ENCODE measurements around the gene CLBA1. TPM values are rescaled to one million over a fixed set of nuclear protein-coding genes. Genes with fewer than 3 reads are reported as not detected.
"Not testable (repeated sequence)": the region's sequence is repeated elsewhere in the genome, so short reads cannot be mapped to it uniquely, and the experiment has no call there.

Gene CLBA1
- 25.0 TPM for polyA plus RNA-seq (ENCODE audit: insufficient read length)
- long read RNA-seq, donor 1, transcript CLBA1-202 (5 exons, 2,370 nt), result major isoform, 8 of 18 reads
- long read RNA-seq, donor 1, partial matches to known transcripts, result 9 of 18 reads
- long read RNA-seq, donor 1, other reads (novel, unspliced or antisense), result 0 of 18 reads
- long read RNA-seq, donor 2, transcript CLBA1-202 (5 exons, 2,370 nt), result major isoform, 6 of 9 reads
- long read RNA-seq, donor 2, partial matches to known transcripts, result 0 of 9 reads
- long read RNA-seq, donor 2, other reads (novel, unspliced or antisense), result 0 of 9 reads
- long read RNA-seq, donor 3, partial matches to known transcripts, result 6 of 9 reads
- long read RNA-seq, donor 3, other reads (novel, unspliced or antisense), result 0 of 9 reads
- long read RNA-seq, donor 4, partial matches to known transcripts, result 0 of 1 reads
- long read RNA-seq, donor 4, other reads (novel, unspliced or antisense), result 0 of 1 reads
- long read RNA-seq, donor 5, transcript CLBA1-202 (5 exons, 2,370 nt), result major isoform, 11 of 43 reads
- long read RNA-seq, donor 5, partial matches to known transcripts, result 29 of 43 reads
- long read RNA-seq, donor 5, other reads (novel, unspliced or antisense), result 0 of 43 reads
- long read RNA-seq, donor 6, transcript CLBA1-202 (5 exons, 2,370 nt), result major isoform, 5 of 6 reads
- long read RNA-seq, donor 6, partial matches to known transcripts, result 0 of 6 reads
- long read RNA-seq, donor 6, other reads (novel, unspliced or antisense), result 0 of 6 reads
- long read RNA-seq, donor 7, transcript CLBA1-202 (5 exons, 2,370 nt), result major isoform, 11 of 15 reads
- long read RNA-seq, donor 7, partial matches to known transcripts, result 0 of 15 reads
- long read RNA-seq, donor 7, other reads (novel, unspliced or antisense), result 0 of 15 reads
- long read RNA-seq, donor 8, partial matches to known transcripts, result 0 of 4 reads
- long read RNA-seq, donor 8, other reads (novel, unspliced or antisense), result 0 of 4 reads

DNA sequence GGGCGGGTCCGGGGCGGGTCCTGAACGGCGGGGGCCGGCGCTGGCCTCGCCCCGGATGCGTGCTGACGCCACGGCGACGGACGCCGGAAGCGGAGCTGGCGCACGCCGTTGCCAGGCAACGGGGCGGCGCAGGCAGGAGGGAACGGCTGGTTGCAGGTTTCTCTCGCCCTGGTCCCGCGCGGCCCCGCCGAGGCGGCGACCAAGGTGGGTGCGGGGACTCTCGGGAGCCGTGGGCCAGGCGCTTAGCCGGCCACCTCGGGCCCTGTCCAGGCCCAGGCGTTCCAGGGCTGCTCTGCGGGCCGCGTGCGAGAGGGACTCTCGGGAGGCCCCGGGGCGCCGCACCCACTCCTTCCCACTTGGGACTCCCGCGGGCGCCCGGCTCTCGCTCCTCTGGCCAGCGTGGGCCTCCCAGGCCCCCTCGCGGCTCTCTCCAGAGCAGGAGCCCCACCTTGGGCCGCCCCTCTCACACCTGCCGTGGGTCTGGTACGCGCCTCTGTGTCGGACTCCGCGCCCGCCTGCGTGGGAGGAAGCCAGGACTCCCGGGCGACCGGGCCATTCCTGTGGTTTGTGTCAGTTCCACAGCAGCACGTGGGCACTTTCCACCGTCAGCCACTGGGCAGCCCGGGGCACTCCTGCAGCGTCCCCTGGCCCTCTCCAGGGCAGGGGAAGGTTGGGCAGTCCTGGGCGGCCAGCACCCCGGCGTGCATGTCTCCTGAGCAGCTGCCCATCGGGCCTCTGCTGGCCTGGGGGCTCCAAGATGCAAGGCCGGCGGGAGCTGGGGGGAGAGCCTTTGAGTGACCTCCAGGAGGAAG is at the start of gene CLBA1:
TSS of gene CLBA1 (plus strand) at position 114 of the 812 bp plus-strand sequence. CDS start at position 758, 644 bp downstream.
- DNase-seq, result peak; percentile 87

GRCh38 chr14:104935955-104936354 is 49.6 kb upstream of the CLBA1 start:
- no peak for DNase-seq

GRCh38 chr14:104936361-104937155 is 49.0 kb upstream of the CLBA1 start:
- DNase-seq, result no peak

DNA sequence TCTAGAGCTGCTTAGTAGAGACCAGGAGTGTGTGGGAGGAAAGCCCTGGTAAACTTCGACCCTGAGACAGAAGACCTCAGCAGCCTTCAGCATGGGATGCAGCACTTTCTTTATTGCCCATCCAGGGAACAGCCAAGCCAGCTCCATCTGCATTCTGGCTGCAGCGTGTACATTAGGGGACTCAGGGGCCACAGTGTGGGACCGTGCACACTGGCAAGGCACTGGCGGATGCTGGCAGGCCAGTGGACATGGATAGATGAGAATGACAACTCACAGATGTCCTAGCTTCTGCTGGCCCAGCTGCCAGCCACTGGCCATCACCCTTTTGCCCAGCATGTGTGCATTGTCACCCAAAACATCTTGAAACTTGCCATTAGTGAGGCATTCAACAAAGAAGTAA is 48.4 kb upstream of the CLBA1 start:
- no peak for DNase-seq

- DNase-seq, result no peak
These were observed 47.8 kb upstream of the CLBA1 start for GRCh38 chr14:104937694-104938365.

- no peak for DNase-seq
These were observed 47.2 kb upstream of the CLBA1 start for GRCh38 chr14:104938436-104938835.

GRCh38 chr14:104938960-104939359 is 46.6 kb upstream of the CLBA1 start:
- DNase-seq, result no peak

DNA sequence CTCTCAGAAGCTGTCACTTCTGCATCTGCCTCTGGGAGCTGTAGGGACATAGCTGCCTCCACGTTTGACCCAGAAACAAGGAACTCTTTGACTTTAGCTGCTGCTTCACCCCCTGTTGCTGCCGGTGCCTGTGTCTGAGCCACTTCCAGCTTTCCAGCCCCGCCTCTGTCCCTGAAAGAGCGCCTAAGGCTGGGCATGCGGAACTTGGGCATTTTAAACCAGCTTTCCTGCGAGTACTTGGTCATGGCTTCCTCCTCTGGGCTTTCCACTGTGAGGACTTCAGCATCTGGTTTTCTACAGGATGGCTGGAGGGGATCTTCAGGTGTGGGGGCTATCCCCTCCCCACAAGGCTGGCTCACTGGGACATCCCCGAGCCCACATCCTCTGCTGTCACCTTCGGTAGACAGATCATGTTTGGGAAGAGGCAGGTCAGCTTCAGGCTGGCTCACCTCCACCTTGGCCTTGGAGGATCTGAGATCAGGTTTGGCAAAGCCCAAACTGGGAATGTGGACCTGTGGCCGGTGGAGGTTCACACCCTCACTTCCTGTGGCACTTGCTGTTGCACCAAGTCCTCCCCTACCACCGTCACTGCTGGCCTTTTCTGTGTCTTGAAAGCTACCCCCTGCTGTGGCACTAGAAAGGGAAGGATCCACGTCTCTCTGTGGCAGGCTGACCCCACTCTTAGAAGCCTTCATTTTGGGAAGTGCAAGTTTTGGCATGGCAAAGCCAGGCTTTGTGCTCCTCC is 45.8 kb upstream of the CLBA1 start:
- DNase-seq, result no peak

DNA sequence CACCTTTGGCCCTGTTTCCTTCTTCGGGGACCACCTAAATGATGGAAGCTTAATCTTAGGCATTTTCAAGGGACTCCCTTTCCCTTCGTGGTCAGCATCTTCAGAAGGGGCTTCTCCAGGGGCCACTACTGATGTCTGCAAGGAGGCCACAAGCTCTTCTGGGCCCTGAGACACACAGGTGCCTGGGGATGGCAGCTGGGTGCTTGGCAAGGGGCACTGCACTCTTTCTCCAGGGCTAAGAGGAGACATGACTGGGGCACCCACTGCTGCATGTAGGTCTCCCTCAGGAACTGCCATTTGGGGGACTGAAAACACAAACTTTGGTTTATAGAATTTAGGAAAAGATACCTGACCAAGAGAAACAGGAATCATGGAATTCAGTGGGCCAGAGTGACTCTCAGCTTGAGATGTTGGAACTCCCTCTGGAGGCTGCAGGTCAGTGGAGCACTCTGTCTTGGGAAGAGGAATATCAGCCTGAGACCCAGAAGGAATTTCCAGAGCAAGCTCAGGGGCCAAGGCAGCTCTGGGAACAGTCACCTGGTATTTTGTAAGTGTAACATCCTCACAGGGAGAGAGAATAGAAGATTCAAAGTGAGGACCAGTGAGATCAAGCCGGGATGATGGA is 45.0 kb upstream of the CLBA1 start:
- no peak for DNase-seq

DNA sequence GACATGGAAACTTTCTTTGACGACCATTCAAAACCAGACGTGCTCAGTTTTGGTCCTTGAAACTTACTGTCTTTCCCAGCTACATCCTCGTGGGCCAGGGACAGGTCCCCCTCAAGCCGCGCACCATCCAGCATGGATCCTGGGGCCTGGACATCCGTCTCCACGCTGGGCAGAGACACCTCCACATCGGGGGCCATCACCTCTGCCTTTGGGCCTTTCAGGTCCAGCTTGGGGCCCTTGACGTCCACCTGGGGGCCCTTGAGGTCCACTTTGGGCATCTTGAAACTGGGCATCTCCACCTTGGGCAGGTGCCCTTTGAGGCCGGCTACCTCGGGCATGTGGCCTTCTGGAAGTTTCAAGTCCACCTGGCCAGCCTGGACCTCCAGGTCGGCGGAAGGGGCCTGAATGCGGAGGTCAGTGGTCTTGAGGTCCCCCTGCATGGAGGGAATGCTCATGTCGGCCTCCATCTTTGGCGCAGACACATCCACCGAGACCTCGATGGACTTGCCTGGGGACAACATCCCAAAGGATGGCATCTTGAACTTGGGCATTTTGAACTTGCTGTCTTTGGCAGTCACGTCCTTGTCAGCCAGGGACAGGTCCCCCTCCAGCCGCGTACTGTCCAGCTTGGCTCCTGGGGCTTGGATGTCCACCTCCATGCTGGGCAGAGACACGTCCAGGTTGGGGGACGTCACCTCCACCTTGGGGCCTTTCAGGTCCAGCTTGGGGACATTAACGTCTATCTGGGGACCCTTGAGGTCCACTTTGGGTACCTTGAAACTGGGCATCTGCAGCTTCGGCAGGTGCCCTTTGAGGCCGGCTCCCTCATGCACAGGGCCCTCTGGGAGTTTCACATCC is 43.9 kb upstream of the CLBA1 start:
- no peak for DNase-seq

DNA sequence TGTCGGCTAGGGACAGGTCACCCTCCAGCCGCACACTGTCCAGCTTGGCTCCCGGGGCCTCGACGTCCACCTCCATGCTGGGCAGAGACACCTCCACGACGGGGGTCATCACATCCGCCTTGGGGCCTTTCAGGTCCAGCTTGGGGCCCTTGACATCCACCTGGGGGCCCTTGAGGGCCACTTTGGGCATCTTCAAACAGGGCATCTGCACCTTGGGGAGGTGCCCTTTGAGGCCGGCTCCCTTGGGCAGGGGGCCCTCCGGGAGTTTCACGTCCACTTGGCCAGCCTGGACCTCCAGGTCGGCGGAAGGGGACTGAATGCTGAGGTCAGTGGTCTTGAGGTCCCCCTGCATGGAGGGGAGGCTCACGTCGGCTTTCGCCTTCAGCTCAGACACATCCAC is 43.0 kb upstream of the CLBA1 start:
- no peak for DNase-seq

GRCh38 chr14:104943216-104944015 is 42.2 kb upstream of the CLBA1 start:
- not testable (repeated sequence) for DNase-seq

GRCh38 chr14:104944016-104944308 is 41.6 kb upstream of the CLBA1 start:
- not testable (repeated sequence) for DNase-seq

DNA sequence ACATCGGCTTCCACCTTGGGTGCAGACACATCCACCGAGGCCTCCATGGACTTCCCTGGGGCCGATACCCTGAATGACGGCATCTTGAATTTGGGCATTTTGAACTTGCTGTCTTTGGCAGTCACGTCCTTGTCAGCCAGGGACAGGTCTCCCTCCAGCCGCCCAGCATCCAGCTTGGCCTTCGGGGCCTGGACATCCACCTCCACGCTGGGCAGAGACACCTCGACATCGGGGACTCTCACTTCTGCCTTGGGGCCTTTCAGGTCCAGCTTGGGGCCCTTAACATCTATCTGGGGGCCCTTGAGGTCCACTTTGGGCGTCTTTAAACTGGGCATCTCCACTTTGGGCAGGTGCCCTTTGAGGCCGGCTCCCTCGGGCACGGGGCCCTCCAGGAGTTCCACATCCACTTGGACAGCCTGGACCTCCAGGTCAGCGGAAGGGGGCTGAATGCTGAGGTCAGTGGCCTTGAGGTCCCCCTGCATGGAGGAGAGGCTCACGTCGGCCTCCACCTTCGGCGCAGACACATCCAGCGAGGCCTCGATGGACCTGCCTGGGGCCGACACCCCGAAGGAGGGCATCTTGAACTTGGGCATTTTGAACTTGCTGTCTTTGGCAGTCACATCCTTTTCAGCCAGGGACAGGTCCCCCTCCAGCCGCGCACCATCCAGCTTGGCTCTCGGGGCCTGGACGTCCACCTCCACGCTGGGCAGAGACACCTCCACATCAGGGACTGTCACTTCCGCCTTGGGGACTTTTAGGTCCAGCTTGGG is 41.0 kb upstream of the CLBA1 start:
- not testable (repeated sequence) for DNase-seq

DNA sequence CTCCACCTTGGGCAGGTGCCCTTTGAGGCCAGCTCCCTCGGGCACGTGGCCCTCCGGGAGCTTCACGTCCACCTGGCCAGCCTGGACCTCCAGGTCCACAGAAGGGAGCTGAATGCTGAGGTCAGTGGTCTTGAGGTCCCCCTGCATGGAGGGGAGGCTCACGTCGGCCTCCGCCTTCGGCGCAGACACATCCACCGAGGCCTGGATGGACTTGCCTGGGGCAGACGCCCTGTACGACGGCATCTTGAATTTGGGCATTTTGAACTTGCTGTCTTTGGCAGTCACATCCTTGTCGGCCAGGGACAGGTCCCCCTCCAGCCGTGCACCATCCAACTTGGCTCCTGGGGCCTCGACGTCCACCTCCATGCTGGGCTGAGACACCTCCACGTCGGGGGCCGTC is 40.3 kb upstream of the CLBA1 start:
- not testable (repeated sequence) for DNase-seq

All from left kidney (tissue), 8 donors.